Measurements from ENCODE around the gene TMEM202. TPM values are rescaled to one million over a fixed set of nuclear protein-coding genes. Genes with fewer than 3 reads are reported as not detected.
A peak's percentile ranks its signal among the peaks of the same experiment; 100 is the strongest.

Gene TMEM202
- total and polyA plus RNA-seq, 10 of the 15 experiments (the other 5 are each of a cell fraction or from before 2014, with no cell fraction given), result not detected

- Histone ChIP-seq H3K36me3 (ENCODE audit: control insufficient read depth in 2 of 2, insufficient read depth in 2 of 2, low read length in 1 of 2) (peaks cover 3 to 4% of the 10 kb centered on the region in 2 experiments; a peak in 3 of 4 replicates), H3K79me2 (ENCODE audit: control insufficient read depth, insufficient read depth, low read length) (peaks cover 63% of the 10 kb centered on the region), H3K9ac (ENCODE audit: control insufficient read depth, insufficient read depth, low read length) (no peak overlapping the region), H3K27me3 (replicated peaks in 1 of 2; ENCODE audit: control insufficient read depth in 2 of 2, insufficient read depth in 2 of 2, low read length in 1 of 2) (no peaks in the 10 kb centered on the region), H4K20me1 (ENCODE audit: control insufficient read depth, insufficient read depth) (no peaks in the 10 kb centered on the region), H3K4me1 (ENCODE audit: control insufficient read depth, insufficient read depth, low read length) (peaks cover 24% of the 10 kb centered on the region), H3K4me2 (ENCODE audit: control insufficient read depth, insufficient read depth) (peak overlapping the region; percentile 75), H3K4me3 (peak overlapping the region; percentile 10; the same call in 1 of the 2 replicates), H2AFZ (ENCODE audit: control insufficient read depth, low read depth, low read length) (no peak overlapping the region), H3K9me3 (replicated peaks; ENCODE audit: control insufficient read depth, insufficient read depth, low read length) (no peaks in the 10 kb centered on the region; the same call in 2 of the 3 replicates), H3K27ac (ENCODE audit: control insufficient read depth, insufficient read depth) (peak overlapping the region; percentile 50; the same call in 1 of the 2 replicates)
- intact Hi-C loops (cut with micrococcal nuclease; ENCODE audit: unreplicated experiment) (no loop called here), in situ Hi-C loops (cut with MboI) (no loop called here)
- ChIA-PET CTCF (interaction anchor here (1.0 kb wide), 1 partner anchor 11 kb away, joined by 3 read pairs; no protein-coding TSS in a partner anchor), SMC1A (ENCODE audit: uncharacterized antibody, unreplicated experiment) (no interaction called here), RAD21 (ENCODE audit: unreplicated experiment) (no interaction called here), POLR2A (interaction anchor here (0.7 kb wide), 1 partner anchor 142 kb away, joined by 3 read pairs; no protein-coding TSS in a partner anchor)
- no peak for DNase-seq (ENCODE audit: low read depth, low spot score)
- no peak for ATAC-seq
- no peak for TF ChIP-seq RELA (IDR thresholded peaks at IDR 0.05; ENCODE audit: borderline replicate concordance, partially characterized antibody)
- no peak for TF ChIP-seq CBX5 (IDR thresholded peaks at IDR 0.05; ENCODE audit: low read depth)
- TF ChIP-seq ZBTB33 (IDR thresholded peaks at IDR 0.05), result no peak
- TF ChIP-seq USF2 (IDR thresholded peaks at IDR 0.05; ENCODE audit: borderline replicate concordance, low read depth, low read length), result no peak
- TF ChIP-seq IRF5 (IDR thresholded peaks at IDR 0.05; ENCODE audit: borderline replicate concordance), result no peak
- TF ChIP-seq PRDM15 (CRISPR knock-in tag; IDR thresholded peaks at IDR 0.05), result no peak
- no peak for TF ChIP-seq CBX3 (IDR thresholded peaks at IDR 0.05; ENCODE audit: borderline replicate concordance, low read depth)
- no peak for TF ChIP-seq MAX (IDR thresholded peaks at IDR 0.05; ENCODE audit: low read depth, low read length)
- no peak for TF ChIP-seq MEF2B (IDR thresholded peaks at IDR 0.05; ENCODE audit: partially characterized antibody, poor library complexity, severe bottlenecking)
- no peak for TF ChIP-seq RAD21 (IDR thresholded peaks at IDR 0.05; ENCODE audit: insufficient read depth, low read depth, low read length)
- no TSS peak for BruUV-seq (replicated peaks)
- no peak for FAIRE-seq
Measured at GRCh38 chr15:72372361-72372760, 25.7 kb upstream of the TMEM202 start.

Data from GM12878 (cell line).